Fibroblast of the aortic adventitia (primary cell): ENCODE measurements around the gene MDK. TPM values are rescaled to one million over a fixed set of nuclear protein-coding genes. Genes with fewer than 3 reads are reported as not detected.

Source experiments
- DNase-seq: peaks from one replicate; pipeline ENCODE4 v3.0.0-alpha.2; 2010; ENCODE audit warnings: low read depth
- H3K4me3 ChIP-seq: 2 replicates; pipeline ENCODE4 v1.5.1; 2011; ENCODE audit warnings: low read depth, mild to moderate bottlenecking, control low read depth, low read length, moderate library complexity
- small RNA-seq: library from RNA; depleted of rRNA; stranded (forward); fragments of <200 nt; gene quantifications from one replicate; pipeline ENCODE3, GENCODE V24; 2012
- total RNA-seq: library from RNA; depleted of rRNA; stranded (reverse); fragments of >200 nt; gene quantifications from 2 replicates; pipeline ENCODE4 v1.2.3, GENCODE V29; 2012; ENCODE audit warnings: low replicate concordance
- TF ChIP-seq, protein P1 (sequence below): IDR thresholded peaks from 2 replicates; pipeline ENCODE4 v1.5.1; 2011; ENCODE audit warnings: mild to moderate bottlenecking, low read length, control low read depth, inconsistent platforms; ENCODE audit not compliant: insufficient read depth

The MDK gene
- total RNA-seq, 1 donor, result 52.2 TPM

DNA sequence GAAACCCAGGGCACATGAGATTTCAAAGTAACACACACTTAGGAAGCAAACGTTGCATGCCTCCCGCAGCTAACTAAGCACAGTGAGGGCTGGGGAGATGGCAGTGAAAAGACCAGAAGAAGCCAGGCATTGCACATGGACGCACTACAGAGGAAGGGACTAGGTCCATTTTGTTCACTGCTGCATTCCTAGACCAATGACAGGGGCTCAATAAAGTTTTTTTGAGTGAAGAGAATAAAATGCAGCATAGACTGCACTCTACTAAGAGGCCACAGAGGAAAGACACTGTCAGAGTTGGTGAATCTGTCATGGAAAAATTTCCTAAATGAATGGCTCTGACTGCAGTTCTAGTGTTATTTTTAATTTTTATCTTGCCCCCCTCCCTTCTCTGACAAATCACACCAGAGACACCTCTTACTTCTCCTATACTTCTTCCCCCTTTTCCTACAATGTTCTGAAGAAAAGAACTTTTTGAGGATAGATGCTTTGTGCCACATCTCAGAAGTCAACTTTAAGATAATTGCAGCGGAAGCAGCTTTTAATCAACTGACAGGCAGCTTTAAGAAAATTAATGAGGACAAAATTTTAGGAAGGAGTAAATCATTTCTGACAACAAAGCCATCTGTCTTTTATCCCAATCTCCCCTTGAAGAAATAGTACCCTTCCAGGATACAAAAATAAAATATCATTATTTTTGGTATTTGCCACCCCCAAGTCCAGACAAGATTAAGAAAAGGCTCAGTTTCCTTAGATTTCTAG, 44.9 kb downstream of the MDK start:
- DNase-seq, result no peak
- no peak overlapping the region for H3K4me3 ChIP-seq
- TF ChIP-seq, protein P1, sequence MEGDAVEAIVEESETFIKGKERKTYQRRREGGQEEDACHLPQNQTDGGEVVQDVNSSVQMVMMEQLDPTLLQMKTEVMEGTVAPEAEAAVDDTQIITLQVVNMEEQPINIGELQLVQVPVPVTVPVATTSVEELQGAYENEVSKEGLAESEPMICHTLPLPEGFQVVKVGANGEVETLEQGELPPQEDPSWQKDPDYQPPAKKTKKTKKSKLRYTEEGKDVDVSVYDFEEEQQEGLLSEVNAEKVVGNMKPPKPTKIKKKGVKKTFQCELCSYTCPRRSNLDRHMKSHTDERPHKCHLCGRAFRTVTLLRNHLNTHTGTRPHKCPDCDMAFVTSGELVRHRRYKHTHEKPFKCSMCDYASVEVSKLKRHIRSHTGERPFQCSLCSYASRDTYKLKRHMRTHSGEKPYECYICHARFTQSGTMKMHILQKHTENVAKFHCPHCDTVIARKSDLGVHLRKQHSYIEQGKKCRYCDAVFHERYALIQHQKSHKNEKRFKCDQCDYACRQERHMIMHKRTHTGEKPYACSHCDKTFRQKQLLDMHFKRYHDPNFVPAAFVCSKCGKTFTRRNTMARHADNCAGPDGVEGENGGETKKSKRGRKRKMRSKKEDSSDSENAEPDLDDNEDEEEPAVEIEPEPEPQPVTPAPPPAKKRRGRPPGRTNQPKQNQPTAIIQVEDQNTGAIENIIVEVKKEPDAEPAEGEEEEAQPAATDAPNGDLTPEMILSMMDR, result no peak

DNA sequence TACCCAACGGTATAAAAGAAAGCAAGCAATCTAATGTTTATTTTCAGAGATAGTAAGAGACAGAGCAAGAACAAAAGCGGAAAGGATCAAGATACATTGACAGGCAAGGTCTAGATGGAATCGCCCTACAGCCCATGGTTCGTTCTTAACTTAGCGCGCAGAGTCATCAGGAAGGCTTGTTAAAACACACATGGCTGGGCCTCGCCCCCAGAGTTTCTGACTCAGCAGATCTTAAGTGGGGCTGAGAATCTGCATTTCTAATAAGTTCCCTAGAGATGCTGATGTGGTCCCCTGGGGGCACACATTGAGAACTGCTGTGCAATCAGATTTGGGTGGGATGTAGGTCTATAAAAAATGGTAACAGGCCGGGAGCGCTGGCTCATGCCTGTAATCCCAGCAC, 45.9 kb downstream of the MDK start:
- no peak for DNase-seq
- no peak overlapping the region for H3K4me3 ChIP-seq
- TF ChIP-seq, protein P1, result no peak

DNA sequence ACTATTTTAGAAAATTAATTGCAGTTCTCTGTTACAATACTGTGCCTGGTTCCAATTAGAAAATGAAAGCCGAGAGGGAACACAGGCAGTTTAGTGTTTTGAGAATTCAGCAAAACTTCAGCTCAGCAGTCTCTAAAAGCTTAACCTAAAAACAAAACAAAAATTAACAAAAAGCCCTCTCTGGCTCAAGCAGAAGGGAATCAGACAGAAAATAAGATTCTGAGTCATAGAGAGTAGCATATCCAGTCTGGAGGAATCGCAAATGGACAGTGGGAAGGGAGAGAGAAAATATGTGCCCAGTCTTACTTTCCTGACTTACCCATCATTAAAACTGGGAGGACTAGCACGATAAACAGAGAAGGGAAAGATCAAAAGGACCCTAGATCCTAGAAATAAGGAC, 48.2 kb downstream of the MDK start:
- H3K4me3 ChIP-seq, result no peak overlapping the region
- TF ChIP-seq, protein P1, result no peak
- DNase-seq, result no peak

DNA sequence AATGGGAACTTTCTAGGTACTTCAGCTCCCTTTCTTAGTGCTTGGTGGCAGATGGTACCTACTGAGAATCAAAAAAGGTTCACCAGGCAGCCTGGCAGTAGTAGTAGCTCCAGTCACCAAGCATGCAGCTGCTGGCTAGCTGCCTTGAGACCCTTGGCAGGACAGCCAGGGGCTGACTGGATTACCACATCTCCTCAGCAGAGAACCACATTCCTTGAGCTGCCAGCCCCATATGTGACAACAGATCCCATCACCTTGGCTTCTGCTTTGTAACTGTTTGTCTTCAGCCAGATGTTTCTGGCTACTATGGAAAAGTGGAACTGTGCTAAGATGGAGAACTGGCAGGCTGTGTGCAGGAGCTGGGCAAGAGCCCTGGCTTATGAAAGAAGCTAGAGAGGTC, 49.7 kb downstream of the MDK start:
- TF ChIP-seq, protein P1, result no peak
- H3K4me3 ChIP-seq, result no peak overlapping the region
- DNase-seq, result no peak

Small RNA genes lying within 50 kb of the gene (small RNA-seq; reads per million reads assigned to genes)
- 0.19 reads per million for gene MIR4688

Other genes starting within 250 kb of the MDK start
- gene CREB3L1, start 104.0 kb upstream of the MDK start, total RNA-seq, result 31.6 and 37.5 TPM in 2 replicates
- 27.1 and 37.7 TPM in 2 replicates for gene DGKZ, start 34.2 kb upstream of the MDK start, total RNA-seq
- gene CHRM4, start 10.1 kb downstream of the MDK start, total RNA-seq, result not detected in 2 replicates
- gene AMBRA1, start 212.4 kb downstream of the MDK start, total RNA-seq, result 18.0 and 46.9 TPM in 2 replicates
- gene HARBI1, start 235.6 kb downstream of the MDK start, total RNA-seq, result 4.3 and 4.5 TPM in 2 replicates
- gene ATG13, start 235.9 kb downstream of the MDK start, total RNA-seq, result 58.8 and 152 TPM in 2 replicates